ENCODE measurements around the gene GTF2IRD2.
"Not testable (repeated sequence)": the region's sequence is repeated elsewhere in the genome, so short reads cannot be mapped to it uniquely, and the experiment has no call there.

GTF2IRD2 gene

GRCh38 chr7:74850833-74851721 is at the start of gene GTF2IRD2:
TSS of gene GTF2IRD2 (minus strand) at chr7:74851605. CDS start at chr7:74836378, 15,227 bp downstream.
- not testable (repeated sequence) for H2AFZ ChIP-seq (ENCODE audit: low read length); H4K20me1 ChIP-seq (ENCODE audit: insufficient read depth, low read length, poor library complexity, severe bottlenecking); H3K27me3 ChIP-seq (ENCODE audit: insufficient read depth, low read length, poor library complexity, severe bottlenecking); H3K36me3 ChIP-seq (ENCODE audit: insufficient read depth, low read length); H3K9ac ChIP-seq (ENCODE audit: low read depth, low read length, poor library complexity, severe bottlenecking); H3K4me2 ChIP-seq (ENCODE audit: low read depth, low read length, poor library complexity, severe bottlenecking); H3K4me1 ChIP-seq (ENCODE audit: insufficient read depth, low read length, poor library complexity, severe bottlenecking); H3F3A ChIP-seq (ENCODE audit: low read depth); H3K9me3 ChIP-seq (ENCODE audit: insufficient read depth, low read depth, low read length); H3K4me3 ChIP-seq (ENCODE audit: low read length, poor library complexity, severe bottlenecking); H3K9me2 ChIP-seq (replicated peaks; ENCODE audit: low read depth, low read length); H3K79me2 ChIP-seq (ENCODE audit: insufficient read depth, low read length)

DNA sequence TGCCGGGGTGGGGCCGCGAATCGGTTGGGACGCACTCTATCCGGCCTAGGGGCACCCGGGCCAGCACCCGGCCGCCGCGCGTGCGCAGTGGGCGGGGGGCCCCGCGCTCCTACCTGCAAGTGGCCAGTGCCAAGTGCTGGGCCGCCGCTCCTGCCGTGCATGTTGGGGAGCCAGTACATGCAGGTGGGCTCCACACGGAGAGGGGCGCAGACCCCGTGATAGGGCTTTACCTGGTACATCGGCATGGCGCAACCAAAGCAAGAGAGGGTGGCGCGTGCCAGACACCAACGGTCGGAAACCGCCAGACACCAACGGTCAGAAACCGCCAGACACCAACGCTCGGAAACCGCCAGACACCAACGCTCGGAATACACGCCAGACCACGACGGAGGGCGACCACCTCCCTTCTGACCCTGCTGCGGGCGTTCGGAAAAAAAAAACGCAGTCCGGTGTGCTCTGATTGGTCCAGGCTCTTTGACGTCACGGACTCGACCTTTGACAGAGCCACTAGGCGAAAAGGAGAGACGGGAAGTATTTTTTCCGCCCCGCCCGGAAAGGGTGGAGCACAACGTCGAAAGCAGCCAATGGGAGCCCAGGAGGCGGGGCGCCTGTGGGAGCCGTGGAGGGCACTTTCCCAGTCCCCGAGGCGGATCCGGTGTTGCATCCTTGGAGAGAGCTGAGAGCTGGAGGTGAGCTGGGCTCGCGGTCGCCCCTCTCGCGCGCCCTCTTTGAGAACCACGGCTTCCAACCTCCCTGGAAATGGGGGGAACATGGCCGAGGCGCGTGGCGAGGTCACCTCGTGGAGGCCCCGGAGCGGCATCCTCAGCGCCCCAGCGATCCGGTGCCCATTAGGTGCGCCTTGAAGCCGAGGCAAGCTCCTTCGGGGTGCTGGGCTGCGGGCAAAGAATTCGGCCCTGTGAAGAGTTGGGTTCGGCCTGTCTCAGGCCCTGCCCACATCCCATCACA is 39.0 kb upstream of the GTF2IRD2 start:
- not testable (repeated sequence) for H4K20me1 ChIP-seq (ENCODE audit: insufficient read depth, low read length, poor library complexity, severe bottlenecking); H3F3A ChIP-seq (ENCODE audit: low read depth); H3K36me3 ChIP-seq (ENCODE audit: insufficient read depth, low read length); H3K27me3 ChIP-seq (ENCODE audit: insufficient read depth, low read length, poor library complexity, severe bottlenecking); H3K9me2 ChIP-seq (replicated peaks; ENCODE audit: low read depth, low read length); H3K4me1 ChIP-seq (ENCODE audit: insufficient read depth, low read length, poor library complexity, severe bottlenecking); H3K9me3 ChIP-seq (ENCODE audit: insufficient read depth, low read depth, low read length)
- Histone ChIP-seq H3K79me2 (ENCODE audit: insufficient read depth, low read length) (peaks cover 26% of the 10 kb centered on the region), H3K9ac (ENCODE audit: low read depth, low read length, poor library complexity, severe bottlenecking) (peak overlapping the region; percentile 76), H3K4me2 (ENCODE audit: low read depth, low read length, poor library complexity, severe bottlenecking) (peak overlapping the region; percentile 42), H3K4me3 (ENCODE audit: low read length, poor library complexity, severe bottlenecking) (peak overlapping the region; percentile 75), H2AFZ (ENCODE audit: low read length) (peak overlapping the region; percentile 80)

GRCh38 chr7:74889518-74890129 is 38.2 kb upstream of the GTF2IRD2 start:
- H3K4me2 ChIP-seq (ENCODE audit: low read depth, low read length, poor library complexity, severe bottlenecking); H3K9me3 ChIP-seq (ENCODE audit: insufficient read depth, low read depth, low read length); H3K4me1 ChIP-seq (ENCODE audit: insufficient read depth, low read length, poor library complexity, severe bottlenecking); H3K27me3 ChIP-seq (ENCODE audit: insufficient read depth, low read length, poor library complexity, severe bottlenecking); H4K20me1 ChIP-seq (ENCODE audit: insufficient read depth, low read length, poor library complexity, severe bottlenecking); H3F3A ChIP-seq (ENCODE audit: low read depth); H3K9me2 ChIP-seq (replicated peaks; ENCODE audit: low read depth, low read length); H2AFZ ChIP-seq (ENCODE audit: low read length); H3K36me3 ChIP-seq (ENCODE audit: insufficient read depth, low read length): not testable (repeated sequence)
- Histone ChIP-seq H3K79me2 (ENCODE audit: insufficient read depth, low read length) (peaks cover 26% of the 10 kb centered on the region), H3K9ac (ENCODE audit: low read depth, low read length, poor library complexity, severe bottlenecking) (peak overlapping the region; percentile 72), H3K4me3 (ENCODE audit: low read length, poor library complexity, severe bottlenecking) (peak overlapping the region; percentile 63)

DNA sequence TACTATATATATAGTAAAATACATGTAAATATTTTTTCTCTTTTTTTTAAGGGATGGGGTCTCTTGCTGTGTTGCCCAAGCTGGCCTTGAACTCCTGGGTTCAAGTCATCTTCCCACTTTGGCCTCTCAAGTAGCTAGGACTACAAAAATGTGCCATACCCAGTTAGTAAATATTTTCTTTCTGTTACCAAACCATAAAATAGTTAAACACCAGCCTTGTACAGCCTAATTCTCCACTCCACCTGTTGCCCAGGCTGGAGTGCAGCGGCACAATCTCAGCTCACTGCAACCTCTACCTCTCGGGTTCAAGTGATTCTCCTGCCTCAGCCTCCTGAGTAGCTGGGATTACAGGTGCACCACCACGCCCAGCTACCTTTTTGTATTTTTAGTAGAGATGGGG is 33.9 kb upstream of the GTF2IRD2 start:
- H3F3A ChIP-seq (ENCODE audit: low read depth); H3K9me3 ChIP-seq (ENCODE audit: insufficient read depth, low read depth, low read length); H3K4me1 ChIP-seq (ENCODE audit: insufficient read depth, low read length, poor library complexity, severe bottlenecking); H3K4me3 ChIP-seq (ENCODE audit: low read length, poor library complexity, severe bottlenecking); H3K27me3 ChIP-seq (ENCODE audit: insufficient read depth, low read length, poor library complexity, severe bottlenecking); H3K9me2 ChIP-seq (replicated peaks; ENCODE audit: low read depth, low read length); H3K9ac ChIP-seq (ENCODE audit: low read depth, low read length, poor library complexity, severe bottlenecking); H3K4me2 ChIP-seq (ENCODE audit: low read depth, low read length, poor library complexity, severe bottlenecking); H4K20me1 ChIP-seq (ENCODE audit: insufficient read depth, low read length, poor library complexity, severe bottlenecking); H3K36me3 ChIP-seq (ENCODE audit: insufficient read depth, low read length); H2AFZ ChIP-seq (ENCODE audit: low read length): not testable (repeated sequence)
- peaks cover 29% of the 10 kb centered on the region for H3K79me2 ChIP-seq (ENCODE audit: insufficient read depth, low read length)

DNA sequence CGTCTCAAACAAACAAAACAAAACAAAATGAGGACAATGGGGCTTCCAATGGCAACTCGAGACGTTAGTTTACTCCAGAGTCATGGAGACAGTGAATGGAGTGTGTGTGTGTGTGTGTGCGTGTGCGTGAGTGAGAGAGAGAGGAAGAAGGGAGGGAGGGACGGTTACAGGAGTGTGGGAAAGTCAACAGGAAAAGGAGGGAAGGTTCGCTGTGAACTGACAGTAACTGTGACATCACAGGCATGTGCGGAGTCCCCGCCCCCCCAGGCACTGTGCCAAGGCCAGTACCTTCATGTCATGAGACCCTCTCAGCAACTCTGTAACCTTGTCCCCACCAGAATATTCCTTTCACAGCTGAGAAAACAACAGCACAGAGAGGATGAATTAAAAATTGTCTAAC is 30.7 kb upstream of the GTF2IRD2 start:
- not testable (repeated sequence) for H3K4me1 ChIP-seq (ENCODE audit: insufficient read depth, low read length, poor library complexity, severe bottlenecking); H3K27me3 ChIP-seq (ENCODE audit: insufficient read depth, low read length, poor library complexity, severe bottlenecking); H3K9me2 ChIP-seq (replicated peaks; ENCODE audit: low read depth, low read length); H3K36me3 ChIP-seq (ENCODE audit: insufficient read depth, low read length); H3K4me2 ChIP-seq (ENCODE audit: low read depth, low read length, poor library complexity, severe bottlenecking); H3F3A ChIP-seq (ENCODE audit: low read depth); H3K9ac ChIP-seq (ENCODE audit: low read depth, low read length, poor library complexity, severe bottlenecking); H3K4me3 ChIP-seq (ENCODE audit: low read length, poor library complexity, severe bottlenecking); H2AFZ ChIP-seq (ENCODE audit: low read length); H3K9me3 ChIP-seq (ENCODE audit: insufficient read depth, low read depth, low read length); H4K20me1 ChIP-seq (ENCODE audit: insufficient read depth, low read length, poor library complexity, severe bottlenecking)
- H3K79me2 ChIP-seq (ENCODE audit: insufficient read depth, low read length) = peaks cover 12% of the 10 kb centered on the region; the same call in 1 of the 2 replicates

- not testable (repeated sequence) for H3K9me3 ChIP-seq (ENCODE audit: insufficient read depth, low read depth, low read length); H3K4me3 ChIP-seq (ENCODE audit: low read length, poor library complexity, severe bottlenecking); H3F3A ChIP-seq (ENCODE audit: low read depth); H3K9ac ChIP-seq (ENCODE audit: low read depth, low read length, poor library complexity, severe bottlenecking); H3K9me2 ChIP-seq (replicated peaks; ENCODE audit: low read depth, low read length); H3K4me1 ChIP-seq (ENCODE audit: insufficient read depth, low read length, poor library complexity, severe bottlenecking); H2AFZ ChIP-seq (ENCODE audit: low read length); H3K36me3 ChIP-seq (ENCODE audit: insufficient read depth, low read length); H3K4me2 ChIP-seq (ENCODE audit: low read depth, low read length, poor library complexity, severe bottlenecking); H4K20me1 ChIP-seq (ENCODE audit: insufficient read depth, low read length, poor library complexity, severe bottlenecking); H3K27me3 ChIP-seq (ENCODE audit: insufficient read depth, low read length, poor library complexity, severe bottlenecking); H3K79me2 ChIP-seq (ENCODE audit: insufficient read depth, low read length)
Observed at GRCh38 chr7:74874748-74875512, 23.5 kb upstream of the GTF2IRD2 start.

Measured in Loucy (cell line).